Measurements from ENCODE around the gene SPNS2.

GRCh38 chr17:4537451-4538235, 39.0 kb downstream of the SPNS2 start:
- TF ChIP-seq, protein P1, sequence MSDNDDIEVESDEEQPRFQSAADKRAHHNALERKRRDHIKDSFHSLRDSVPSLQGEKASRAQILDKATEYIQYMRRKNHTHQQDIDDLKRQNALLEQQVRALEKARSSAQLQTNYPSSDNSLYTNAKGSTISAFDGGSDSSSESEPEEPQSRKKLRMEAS (IDR thresholded peaks at IDR 0.05) = no peak
- no peak for TF ChIP-seq EP300 (IDR thresholded peaks at IDR 0.05; ENCODE audit: borderline replicate concordance)
- TF ChIP-seq TAF1 (IDR thresholded peaks at IDR 0.05; ENCODE audit: low read depth) = no peak
- no peak for TF ChIP-seq YY1 (IDR thresholded peaks at IDR 0.05; ENCODE audit: low read depth)
